GM13976 (cell line): ENCODE results near the gene MDP1.

Source experiments
- DNase-seq: peaks from one replicate; pipeline ENCODE4 v3.0.0; 2012; ENCODE audit warnings: low spot score
- CTCF ChIP-seq: IDR thresholded peaks from 2 replicates; pipeline ENCODE4 v1.5.1; 2012; ENCODE audit warnings: borderline replicate concordance, mild to moderate bottlenecking; ENCODE audit not compliant: insufficient read depth; ENCODE audit errors: extremely low read depth, missing control alignments, control extremely low read depth
- in situ Hi-C: fragments of 300-500 bp; cut with MboI; formaldehyde crosslinking; loops from one replicate; pipeline ENCODE4 v1.12.0; 2022; ENCODE audit warnings: low sequenced_read_pairs, mixed read lengths, inconsistent platforms; ENCODE audit not compliant: unreplicated experiment

MDP1 gene

GRCh38 chr14:24195186-24196070, 20.4 kb downstream of the MDP1 start, which contains the start of gene TM9SF1:
Gene TM9SF1 (minus strand): TSS chr14:24195441. CDS start chr14:24195019, 422 bp downstream.
- DNase-seq, result peak; percentile 96
- TF ChIP-seq CTCF, result no peak
- in situ Hi-C loops, result no loop called here

GRCh38 chr14:24194873-24195185, 21.0 kb downstream of the MDP1 start:
- TF ChIP-seq CTCF, result no peak
- in situ Hi-C loops, result no loop called here
- DNase-seq, result no peak

- no peak for DNase-seq
- in situ Hi-C loops, result no loop called here
- TF ChIP-seq CTCF, result no peak
Measured at GRCh38 chr14:24194186-24194872, 21.5 kb downstream of the MDP1 start.

GRCh38 chr14:24192933-24193332, 22.9 kb downstream of the MDP1 start:
- TF ChIP-seq CTCF, result no peak
- in situ Hi-C loops, result no loop called here
- DNase-seq, result no peak

- in situ Hi-C loops, result no loop called here
- DNase-seq, result no peak
- TF ChIP-seq CTCF, result no peak
Measured at GRCh38 chr14:24190416-24190815, 25.4 kb downstream of the MDP1 start.

GRCh38 chr14:24189460-24189859, 26.4 kb downstream of the MDP1 start:
- TF ChIP-seq CTCF, result no peak
- in situ Hi-C loops, result no loop called here
- DNase-seq, result no peak

- TF ChIP-seq CTCF, result no peak
- in situ Hi-C loops, result no loop called here
- DNase-seq, result no peak
Measured at GRCh38 chr14:24189059-24189375, 26.8 kb downstream of the MDP1 start.
